Nephron progenitor cell (in vitro differentiated cells): Measurements from ENCODE around the gene AP1AR.

ENCODE experiments used
- DNase-seq: peaks from one replicate; pipeline ENCODE4 v3.0.0; 2021
- H3K27ac Mint-ChIP-seq: 2 replicates; pipeline ENCODE4 v1.8.0; 2021; ENCODE audit warnings: mild to moderate bottlenecking, moderate library complexity, mixed read lengths
- H3K27me3 Mint-ChIP-seq: 2 replicates; pipeline ENCODE4 v1.8.0; 2021; ENCODE audit warnings: mild to moderate bottlenecking, low read depth, mixed read lengths; ENCODE audit not compliant: poor library complexity
- H3K36me3 Mint-ChIP-seq: 2 replicates; pipeline ENCODE4 v1.8.0; 2021; ENCODE audit warnings: low read depth, mixed read lengths
- H3K4me1 Mint-ChIP-seq: 2 replicates; pipeline ENCODE4 v1.8.0; 2021; ENCODE audit warnings: mixed read lengths
- H3K4me3 Mint-ChIP-seq: 2 replicates; pipeline ENCODE4 v1.8.0; 2021; ENCODE audit warnings: mild to moderate bottlenecking, moderate library complexity, mixed read lengths
- H3K9me3 Mint-ChIP-seq: 2 replicates; pipeline ENCODE4 v1.8.0; 2021; ENCODE audit warnings: mild to moderate bottlenecking, moderate library complexity, mixed read lengths
- CTCF ChIP-seq: fragments of 200-600 bp; sonication (generic); IDR thresholded peaks from 2 replicates; pipeline ENCODE4 v1.5.0; 2021; ENCODE audit warnings: antibody characterized with exemption

The AP1AR gene

GRCh38 chr4:112231779-112232713, at the start of gene AP1AR:
TSS of gene AP1AR (plus strand) at chr4:112231787. CDS start at chr4:112232092, 305 bp downstream.
- Mint-ChIP-seq H3K36me3 (peaks cover 4% of the 10 kb centered on the region), H3K4me3 (peak within 1 kb of the TSS; percentile 97), H3K4me1 (peaks cover 57% of the 10 kb centered on the region), H3K27ac (peak within 1 kb of the TSS; percentile 100), H3K9me3 (no peaks in the 10 kb centered on the region), H3K27me3 (no peaks in the 10 kb centered on the region)
- DNase-seq: peak; percentile 93
- TF ChIP-seq CTCF: peak; percentile 43

GRCh38 chr4:112182604-112183003, 49.0 kb upstream of the AP1AR start:
- Mint-ChIP-seq H3K27me3 (no peaks in the 10 kb centered on the region), H3K9me3 (no peaks in the 10 kb centered on the region), H3K27ac (no peak overlapping the region), H3K36me3 (no peaks in the 10 kb centered on the region), H3K4me3 (no peak overlapping the region), H3K4me1 (no peaks in the 10 kb centered on the region)
- TF ChIP-seq CTCF: no peak
- no peak for DNase-seq

- no peak for DNase-seq
- Mint-ChIP-seq H3K4me1 (no peaks in the 10 kb centered on the region), H3K27me3 (no peaks in the 10 kb centered on the region), H3K27ac (no peak overlapping the region), H3K36me3 (no peaks in the 10 kb centered on the region), H3K9me3 (no peaks in the 10 kb centered on the region), H3K4me3 (no peak overlapping the region)
- no peak for TF ChIP-seq CTCF
Observed at GRCh38 chr4:112183252-112183651, 48.3 kb upstream of the AP1AR start.

GRCh38 chr4:112184438-112184837, 47.1 kb upstream of the AP1AR start:
- Mint-ChIP-seq H3K4me1 (no peaks in the 10 kb centered on the region), H3K27me3 (no peaks in the 10 kb centered on the region), H3K9me3 (no peaks in the 10 kb centered on the region), H3K27ac (no peak overlapping the region), H3K36me3 (no peaks in the 10 kb centered on the region), H3K4me3 (no peak overlapping the region)
- no peak for TF ChIP-seq CTCF
- no peak for DNase-seq

GRCh38 chr4:112185334-112185733, 46.3 kb upstream of the AP1AR start:
- no peaks in the 10 kb centered on the region for H3K9me3 Mint-ChIP-seq
- H3K4me1 Mint-ChIP-seq: no peaks in the 10 kb centered on the region
- no peaks in the 10 kb centered on the region for H3K27me3 Mint-ChIP-seq
- no peak for DNase-seq
- H3K36me3 Mint-ChIP-seq: no peaks in the 10 kb centered on the region
- TF ChIP-seq CTCF: no peak
- H3K4me3 Mint-ChIP-seq: no peak overlapping the region
- H3K27ac Mint-ChIP-seq: no peak overlapping the region
